A549 (cell line): ENCODE results near the gene RCC1.

Experiments
- CTCF ChIP-seq: fragments of >200 bp; sonication (Bioruptor Twin); formaldehyde crosslinking; IDR thresholded peaks from 3 replicates; pipeline ENCODE4 v1.5.1; 2016
- MAFK ChIP-seq: fragments of 450-650 bp; IDR thresholded peaks from 2 replicates; pipeline ENCODE4 v1.6.1; 2014; ENCODE audit not compliant: partially characterized antibody
- MAX ChIP-seq: IDR thresholded peaks from 2 replicates; pipeline ENCODE4 v1.6.1; 2012
- REST ChIP-seq: fragments of 200-600 bp; sonication (generic); IDR thresholded peaks from 2 replicates; pipeline ENCODE4 v1.6.1; 2016; ENCODE audit warnings: antibody characterized with exemption, mild to moderate bottlenecking, moderate library complexity

- TF ChIP-seq CTCF, result no peak
- TF ChIP-seq MAX, result no peak
- no peak for TF ChIP-seq MAFK
- TF ChIP-seq REST, result no peak
These were observed 23.7 kb upstream of the RCC1 start for GRCh38 chr1:28482138-28482537.
